Measurements from ENCODE around the gene CAMKMT. TPM values are rescaled to one million over a fixed set of nuclear protein-coding genes. Genes with fewer than 3 reads are reported as not detected.

Gene CAMKMT
- total and polyA plus RNA-seq, 9 of the 15 experiments (the other 6 are each of a cell fraction or from before 2014, with no cell fraction given), result 1.6 to 15.3 (median 7.4) TPM

- TF ChIP-seq RAD21 (CRISPR knock-in tag; conservative IDR thresholded peaks at IDR 0.05 in 1 of 2, IDR thresholded peaks at IDR 0.05 in 1 of 2), result no peak
- no peak for TF ChIP-seq FOXK2 (conservative IDR thresholded peaks at IDR 0.05 in 1 of 2, IDR thresholded peaks at IDR 0.05 in 1 of 2; ENCODE audit: low read depth in 2 of 2)
- TF ChIP-seq, protein P1, sequence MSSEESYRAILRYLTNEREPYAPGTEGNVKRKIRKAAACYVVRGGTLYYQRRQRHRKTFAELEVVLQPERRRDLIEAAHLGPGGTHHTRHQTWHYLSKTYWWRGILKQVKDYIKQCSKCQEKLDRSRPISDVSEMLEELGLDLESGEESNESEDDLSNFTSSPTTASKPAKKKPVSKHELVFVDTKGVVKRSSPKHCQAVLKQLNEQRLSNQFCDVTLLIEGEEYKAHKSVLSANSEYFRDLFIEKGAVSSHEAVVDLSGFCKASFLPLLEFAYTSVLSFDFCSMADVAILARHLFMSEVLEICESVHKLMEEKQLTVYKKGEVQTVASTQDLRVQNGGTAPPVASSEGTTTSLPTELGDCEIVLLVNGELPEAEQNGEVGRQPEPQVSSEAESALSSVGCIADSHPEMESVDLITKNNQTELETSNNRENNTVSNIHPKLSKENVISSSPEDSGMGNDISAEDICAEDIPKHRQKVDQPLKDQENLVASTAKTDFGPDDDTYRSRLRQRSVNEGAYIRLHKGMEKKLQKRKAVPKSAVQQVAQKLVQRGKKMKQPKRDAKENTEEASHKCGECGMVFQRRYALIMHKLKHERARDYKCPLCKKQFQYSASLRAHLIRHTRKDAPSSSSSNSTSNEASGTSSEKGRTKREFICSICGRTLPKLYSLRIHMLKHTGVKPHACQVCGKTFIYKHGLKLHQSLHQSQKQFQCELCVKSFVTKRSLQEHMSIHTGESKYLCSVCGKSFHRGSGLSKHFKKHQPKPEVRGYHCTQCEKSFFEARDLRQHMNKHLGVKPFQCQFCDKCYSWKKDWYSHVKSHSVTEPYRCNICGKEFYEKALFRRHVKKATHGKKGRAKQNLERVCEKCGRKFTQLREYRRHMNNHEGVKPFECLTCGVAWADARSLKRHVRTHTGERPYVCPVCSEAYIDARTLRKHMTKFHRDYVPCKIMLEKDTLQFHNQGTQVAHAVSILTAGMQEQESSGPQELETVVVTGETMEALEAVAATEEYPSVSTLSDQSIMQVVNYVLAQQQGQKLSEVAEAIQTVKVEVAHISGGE (CRISPR knock-in tag; IDR thresholded peaks at IDR 0.05), result no peak
- TF ChIP-seq, protein P2, sequence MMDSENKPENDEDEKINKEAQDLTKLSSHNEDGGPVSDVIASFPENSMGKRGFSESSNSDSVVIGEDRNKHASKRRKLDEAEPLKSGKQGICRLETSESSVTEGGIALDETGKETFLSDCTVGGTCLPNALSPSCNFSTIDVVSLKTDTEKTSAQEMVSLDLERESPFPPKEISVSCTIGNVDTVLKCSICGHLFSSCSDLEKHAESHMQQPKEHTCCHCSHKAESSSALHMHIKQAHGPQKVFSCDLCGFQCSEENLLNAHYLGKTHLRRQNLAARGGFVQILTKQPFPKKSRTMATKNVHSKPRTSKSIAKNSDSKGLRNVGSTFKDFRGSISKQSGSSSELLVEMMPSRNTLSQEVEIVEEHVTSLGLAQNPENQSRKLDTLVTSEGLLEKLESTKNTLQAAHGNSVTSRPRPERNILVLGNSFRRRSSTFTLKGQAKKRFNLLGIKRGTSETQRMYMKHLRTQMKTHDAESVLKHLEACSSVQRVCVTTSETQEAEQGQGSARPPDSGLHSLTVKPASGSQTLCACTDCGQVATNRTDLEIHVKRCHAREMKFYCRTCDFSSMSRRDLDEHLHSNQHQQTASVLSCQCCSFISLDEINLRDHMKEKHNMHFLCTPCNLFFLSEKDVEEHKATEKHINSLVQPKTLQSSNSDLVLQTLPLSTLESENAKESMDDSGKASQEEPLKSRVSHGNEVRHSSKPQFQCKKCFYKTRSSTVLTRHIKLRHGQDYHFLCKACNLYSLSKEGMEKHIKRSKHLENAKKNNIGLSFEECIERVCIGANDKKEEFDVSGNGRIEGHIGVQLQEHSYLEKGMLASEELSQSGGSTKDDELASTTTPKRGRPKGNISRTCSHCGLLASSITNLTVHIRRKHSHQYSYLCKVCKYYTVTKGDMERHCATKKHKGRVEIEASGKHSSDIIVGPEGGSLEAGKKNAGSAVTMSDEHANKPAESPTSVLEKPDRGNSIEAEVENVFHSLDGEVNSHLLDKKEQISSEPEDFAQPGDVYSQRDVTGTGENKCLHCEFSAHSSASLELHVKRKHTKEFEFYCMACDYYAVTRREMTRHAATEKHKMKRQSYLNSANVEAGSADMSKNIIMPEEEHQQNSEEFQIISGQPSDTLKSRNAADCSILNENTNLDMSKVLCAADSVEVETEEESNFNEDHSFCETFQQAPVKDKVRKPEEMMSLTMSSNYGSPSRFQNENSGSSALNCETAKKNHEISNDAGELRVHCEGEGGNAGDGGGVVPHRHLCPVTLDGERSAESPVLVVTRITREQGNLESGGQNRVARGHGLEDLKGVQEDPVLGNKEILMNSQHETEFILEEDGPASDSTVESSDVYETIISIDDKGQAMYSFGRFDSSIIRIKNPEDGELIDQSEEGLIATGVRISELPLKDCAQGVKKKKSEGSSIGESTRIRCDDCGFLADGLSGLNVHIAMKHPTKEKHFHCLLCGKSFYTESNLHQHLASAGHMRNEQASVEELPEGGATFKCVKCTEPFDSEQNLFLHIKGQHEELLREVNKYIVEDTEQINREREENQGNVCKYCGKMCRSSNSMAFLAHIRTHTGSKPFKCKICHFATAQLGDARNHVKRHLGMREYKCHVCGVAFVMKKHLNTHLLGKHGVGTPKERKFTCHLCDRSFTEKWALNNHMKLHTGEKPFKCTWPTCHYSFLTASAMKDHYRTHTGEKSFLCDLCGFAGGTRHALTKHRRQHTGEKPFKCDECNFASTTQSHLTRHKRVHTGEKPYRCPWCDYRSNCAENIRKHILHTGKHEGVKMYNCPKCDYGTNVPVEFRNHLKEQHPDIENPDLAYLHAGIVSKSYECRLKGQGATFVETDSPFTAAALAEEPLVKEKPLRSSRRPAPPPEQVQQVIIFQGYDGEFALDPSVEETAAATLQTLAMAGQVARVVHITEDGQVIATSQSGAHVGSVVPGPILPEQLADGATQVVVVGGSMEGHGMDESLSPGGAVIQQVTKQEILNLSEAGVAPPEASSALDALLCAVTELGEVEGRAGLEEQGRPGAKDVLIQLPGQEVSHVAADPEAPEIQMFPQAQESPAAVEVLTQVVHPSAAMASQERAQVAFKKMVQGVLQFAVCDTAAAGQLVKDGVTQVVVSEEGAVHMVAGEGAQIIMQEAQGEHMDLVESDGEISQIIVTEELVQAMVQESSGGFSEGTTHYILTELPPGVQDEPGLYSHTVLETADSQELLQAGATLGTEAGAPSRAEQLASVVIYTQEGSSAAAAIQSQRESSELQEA (IDR thresholded peaks at IDR 0.05; ENCODE audit: low read depth), result no peak
- TF ChIP-seq CEBPG (CRISPR knock-in tag; IDR thresholded peaks at IDR 0.05), result no peak
- peak; percentile 35 to 58; a peak in 2 of 4 replicates for TF ChIP-seq CEBPG (tag; conservative IDR thresholded peaks at IDR 0.05 in 1 of 2, IDR thresholded peaks at IDR 0.05 in 1 of 2)
- TF ChIP-seq HNRNPL (IDR thresholded peaks at IDR 0.05; ENCODE audit: low read depth, low read length), result no peak
Measured at GRCh38 chr2:44535376-44535775, 173.6 kb downstream of the CAMKMT start (continued).
